ENCODE data around the gene CENPT. TPM values are rescaled to one million over a fixed set of nuclear protein-coding genes. Genes with fewer than 3 reads are reported as not detected.

The CENPT gene
- total and polyA plus RNA-seq, 2 experiments from 2014 or later: 61.8 to 65.2 TPM

GRCh38 chr16:67860589-67861398 lies 13.3 kb upstream of the CENPT start:
- Histone ChIP-seq H3K27ac (no peak overlapping the region), H3K4me3 (no peak overlapping the region)
- TF ChIP-seq, protein P1, sequence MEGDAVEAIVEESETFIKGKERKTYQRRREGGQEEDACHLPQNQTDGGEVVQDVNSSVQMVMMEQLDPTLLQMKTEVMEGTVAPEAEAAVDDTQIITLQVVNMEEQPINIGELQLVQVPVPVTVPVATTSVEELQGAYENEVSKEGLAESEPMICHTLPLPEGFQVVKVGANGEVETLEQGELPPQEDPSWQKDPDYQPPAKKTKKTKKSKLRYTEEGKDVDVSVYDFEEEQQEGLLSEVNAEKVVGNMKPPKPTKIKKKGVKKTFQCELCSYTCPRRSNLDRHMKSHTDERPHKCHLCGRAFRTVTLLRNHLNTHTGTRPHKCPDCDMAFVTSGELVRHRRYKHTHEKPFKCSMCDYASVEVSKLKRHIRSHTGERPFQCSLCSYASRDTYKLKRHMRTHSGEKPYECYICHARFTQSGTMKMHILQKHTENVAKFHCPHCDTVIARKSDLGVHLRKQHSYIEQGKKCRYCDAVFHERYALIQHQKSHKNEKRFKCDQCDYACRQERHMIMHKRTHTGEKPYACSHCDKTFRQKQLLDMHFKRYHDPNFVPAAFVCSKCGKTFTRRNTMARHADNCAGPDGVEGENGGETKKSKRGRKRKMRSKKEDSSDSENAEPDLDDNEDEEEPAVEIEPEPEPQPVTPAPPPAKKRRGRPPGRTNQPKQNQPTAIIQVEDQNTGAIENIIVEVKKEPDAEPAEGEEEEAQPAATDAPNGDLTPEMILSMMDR (IDR thresholded peaks at IDR 0.05; ENCODE audit: low read depth, low read length): no peak

DNA sequence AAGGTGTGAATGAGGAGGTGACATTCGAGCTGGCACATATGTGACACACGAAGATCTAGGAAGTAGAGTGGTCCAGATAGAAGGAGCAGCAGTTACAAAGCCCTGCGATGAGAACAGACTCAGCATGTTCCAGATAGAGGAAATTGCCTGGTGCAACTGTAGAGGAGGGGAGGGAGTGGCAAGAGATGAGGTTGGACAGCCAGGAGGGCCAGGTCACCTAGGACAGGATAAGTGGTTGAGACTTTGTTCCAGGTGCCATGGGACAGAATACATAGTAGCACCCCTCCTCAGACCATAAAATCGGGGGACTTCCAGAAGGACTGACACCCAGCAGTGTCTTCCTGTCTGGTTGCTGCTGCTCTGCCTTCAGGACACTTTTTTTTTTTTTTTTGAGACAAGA lies 11.0 kb upstream of the CENPT start:
- DNase-seq (ENCODE audit: low read depth in 1 of 2, low spot score in 1 of 2): no peak
- Histone ChIP-seq H3K36me3 (peaks cover 3% of the 10 kb centered on the region), H3K4me1 (ENCODE audit: low read depth) (peaks cover 12% of the 10 kb centered on the region), H3K4me3 (no peak overlapping the region), H3K27ac (no peak overlapping the region), H3K9me3 (ENCODE audit: low read depth) (no peaks in the 10 kb centered on the region), H3K27me3 (no peaks in the 10 kb centered on the region)
- TF ChIP-seq, protein P1 (IDR thresholded peaks at IDR 0.05; ENCODE audit: low read depth, low read length): no peak

More at GRCh38 chr16:67860589-67861398, 13.3 kb upstream of the CENPT start:
- H3K9me3 ChIP-seq (ENCODE audit: low read depth): no peaks in the 10 kb centered on the region
- H3K27me3 ChIP-seq: no peaks in the 10 kb centered on the region
- H3K36me3 ChIP-seq: peaks cover 3% of the 10 kb centered on the region
- H3K4me1 ChIP-seq (ENCODE audit: low read depth): peaks cover 12% of the 10 kb centered on the region
- no peak for DNase-seq (ENCODE audit: low read depth in 1 of 2, low spot score in 1 of 2)

DNA sequence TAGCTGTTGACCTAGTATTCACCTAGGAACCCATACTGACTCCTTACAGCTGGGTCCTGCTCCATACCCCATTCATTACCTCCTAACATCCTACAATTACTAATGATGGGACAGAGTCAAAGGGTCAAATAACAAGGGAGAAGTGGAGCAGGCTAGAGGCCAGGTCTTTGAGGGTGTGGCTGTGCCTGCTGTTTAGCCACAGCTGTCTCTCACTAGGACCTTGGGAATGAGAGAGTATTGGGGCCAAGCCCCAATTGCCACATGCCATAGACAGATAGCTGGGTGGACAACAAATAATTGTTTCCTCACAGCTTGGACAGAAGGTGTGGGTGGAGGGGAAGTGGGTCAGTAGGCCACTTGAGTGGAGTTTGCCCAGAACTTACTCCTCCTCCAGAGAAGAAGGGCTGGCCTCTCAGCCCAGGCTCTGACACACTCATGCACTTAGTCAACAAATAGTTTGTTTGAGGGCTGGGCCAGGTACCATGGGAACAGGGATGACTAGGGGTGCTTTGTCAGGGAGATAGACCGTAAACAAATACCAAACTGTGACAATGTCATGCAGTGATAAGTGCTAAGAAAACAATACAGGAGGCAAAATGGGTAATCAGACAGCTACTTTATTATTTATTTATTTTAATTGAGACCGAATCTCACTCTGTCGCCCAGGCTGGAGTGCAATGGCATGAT lies 10.2 kb upstream of the CENPT start:
- Histone ChIP-seq H3K36me3 (peaks cover 3% of the 10 kb centered on the region), H3K4me3 (no peak overlapping the region), H3K27ac (no peak overlapping the region), H3K9me3 (ENCODE audit: low read depth) (no peaks in the 10 kb centered on the region), H3K4me1 (ENCODE audit: low read depth) (peaks cover 8% of the 10 kb centered on the region), H3K27me3 (no peaks in the 10 kb centered on the region)
- DNase-seq (ENCODE audit: low read depth in 1 of 2, low spot score in 1 of 2): peak in 1 of 2 donors; percentile 93
- TF ChIP-seq, protein P1 (IDR thresholded peaks at IDR 0.05; ENCODE audit: low read depth, low read length): no peak

DNA sequence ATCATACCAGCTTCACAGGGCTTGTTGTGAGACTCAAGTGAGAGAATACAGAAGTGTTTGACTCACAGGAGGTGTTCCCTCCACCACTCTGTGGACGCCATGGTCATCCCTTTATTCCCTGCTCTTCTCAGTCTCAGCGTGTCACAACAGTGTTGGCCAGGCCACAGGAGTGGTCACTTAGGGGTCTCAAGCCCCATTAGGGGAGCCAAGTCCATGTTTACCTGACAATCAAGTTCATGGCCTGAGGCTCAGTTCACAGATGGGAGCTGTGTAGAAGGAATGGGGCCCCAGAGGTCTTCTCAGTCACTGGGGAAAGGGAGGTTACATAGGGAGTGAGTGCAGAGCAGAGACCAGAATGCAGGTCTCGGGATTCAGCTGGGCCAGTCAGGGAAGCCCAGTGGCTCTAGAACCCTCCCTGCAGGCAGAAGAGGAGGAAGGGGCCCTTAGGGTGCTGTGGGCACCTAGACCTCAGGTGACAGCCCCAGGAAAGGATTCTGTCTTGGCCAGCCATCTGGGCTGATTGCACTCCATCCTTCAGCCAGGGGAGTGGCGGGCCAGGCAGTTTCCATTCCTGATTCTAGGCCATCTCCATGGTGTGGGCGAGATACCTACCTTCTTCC lies 9.5 kb upstream of the CENPT start:
- Histone ChIP-seq H3K27ac (no peak overlapping the region), H3K27me3 (no peaks in the 10 kb centered on the region)

DNA sequence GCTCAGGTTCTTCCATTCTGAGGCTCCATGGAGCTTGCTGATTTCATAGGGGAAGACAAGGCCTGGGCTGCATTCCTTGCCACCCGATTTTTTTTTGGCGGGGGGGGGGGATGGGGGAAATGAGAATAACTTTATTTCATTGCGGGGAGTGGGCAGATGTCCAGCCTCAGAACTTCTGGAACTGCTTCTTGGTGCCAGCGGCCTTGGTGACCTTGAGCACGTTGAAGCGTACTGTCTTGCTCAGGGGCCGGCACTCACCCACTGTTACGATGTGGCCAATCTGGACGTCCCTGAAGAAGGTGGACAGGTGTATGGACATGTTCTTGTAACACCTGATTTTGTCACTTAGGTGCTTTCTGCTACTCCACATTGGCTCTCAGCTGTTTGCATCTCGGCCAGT lies 8.3 kb upstream of the CENPT start:
- no peaks in the 10 kb centered on the region for H3K27me3 ChIP-seq
- H3K4me1 ChIP-seq (ENCODE audit: low read depth): peaks cover 5% of the 10 kb centered on the region
- H3K36me3 ChIP-seq: peaks cover 3% of the 10 kb centered on the region
- TF ChIP-seq, protein P1 (IDR thresholded peaks at IDR 0.05; ENCODE audit: low read depth, low read length): no peak
- no peaks in the 10 kb centered on the region for H3K9me3 ChIP-seq (ENCODE audit: low read depth)
- H3K27ac ChIP-seq: no peak overlapping the region
- DNase-seq (ENCODE audit: low read depth in 1 of 2, low spot score in 1 of 2): no peak
- H3K4me3 ChIP-seq: no peak overlapping the region

More for the DNA sequence above, 9.5 kb upstream of the CENPT start:
- H3K4me1 ChIP-seq (ENCODE audit: low read depth): peaks cover 5% of the 10 kb centered on the region
- TF ChIP-seq, protein P1 (IDR thresholded peaks at IDR 0.05; ENCODE audit: low read depth, low read length): no peak
- no peak for DNase-seq (ENCODE audit: low read depth in 1 of 2, low spot score in 1 of 2)
- H3K4me3 ChIP-seq: no peak overlapping the region
- no peaks in the 10 kb centered on the region for H3K9me3 ChIP-seq (ENCODE audit: low read depth)
- peaks cover 3% of the 10 kb centered on the region for H3K36me3 ChIP-seq

All from cardiac muscle cell (in vitro differentiated cells and primary cell).